Sciatic nerve (tissue), 1 donor: Measurements from ENCODE around the gene DDX59. TPM values are rescaled to one million over a fixed set of nuclear protein-coding genes. Genes with fewer than 3 reads are reported as not detected.

Experiments
- total RNA-seq: library from RNA; stranded (reverse); fragmentation: NEBNext Ultra II Directional; extraction: Animal tissue kit (Norgen Biotek cat#: 25700); gene quantifications from one replicate; pipeline ENCODE4 v1.2.1, GENCODE V29; 2021
- donor health status: DM: no; HTN: no; CAD: no.

The DDX59 gene
- total RNA-seq, 1 donor from 2014 or later = 25.4 TPM

Other genes starting within 250 kb of the DDX59 start
- gene KIF14, start 49.2 kb downstream of the DDX59 start, total RNA-seq = 0.22 TPM
- 45.4 TPM for gene CAMSAP2, start 69.0 kb upstream of the DDX59 start, total RNA-seq
- gene GPR25, start 203.1 kb upstream of the DDX59 start, total RNA-seq = not detected
- gene INAVA, start 225.0 kb upstream of the DDX59 start, total RNA-seq = 0.45 TPM